ENCODE measurements around the gene SYNJ2. TPM values are rescaled to one million over a fixed set of nuclear protein-coding genes. Genes with fewer than 3 reads are reported as not detected.
A peak's percentile ranks its signal among the peaks of the same experiment; 100 is the strongest.

SYNJ2 gene
- total RNA-seq, 1 donor from 2014 or later = 14.2 TPM

DNA sequence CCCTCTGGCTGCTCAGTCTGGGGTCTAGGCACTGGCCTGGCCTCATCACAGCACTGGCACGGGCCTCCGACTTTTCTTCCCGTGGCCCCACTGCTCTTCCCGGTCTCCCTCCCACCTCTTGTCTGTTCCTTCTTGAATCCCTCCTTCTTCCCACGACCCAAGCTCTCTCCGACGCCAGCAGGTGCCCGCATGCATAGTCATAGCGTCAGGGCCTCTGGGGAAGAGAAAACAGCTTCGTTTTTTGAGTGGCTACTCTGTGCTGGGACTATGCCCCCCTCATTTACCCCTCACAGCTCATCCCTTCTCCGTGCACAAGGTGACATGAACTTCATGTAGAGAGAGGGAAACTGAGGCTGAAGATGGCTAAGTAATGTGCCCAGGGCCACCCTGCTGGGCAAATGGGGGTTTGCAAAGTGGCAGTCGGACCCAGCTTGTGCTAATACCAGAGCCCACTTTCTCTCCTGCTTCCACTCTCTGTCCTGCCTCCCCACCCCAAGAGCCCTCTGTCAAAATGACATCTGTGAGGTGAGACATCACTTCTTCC lies 59.2 kb downstream of the SYNJ2 start:
- DNase-seq (ENCODE audit: low read depth) = no peak

GRCh38 chr6:158041370-158041769 lies 59.7 kb downstream of the SYNJ2 start:
- DNase-seq (ENCODE audit: low read depth) = no peak

DNA sequence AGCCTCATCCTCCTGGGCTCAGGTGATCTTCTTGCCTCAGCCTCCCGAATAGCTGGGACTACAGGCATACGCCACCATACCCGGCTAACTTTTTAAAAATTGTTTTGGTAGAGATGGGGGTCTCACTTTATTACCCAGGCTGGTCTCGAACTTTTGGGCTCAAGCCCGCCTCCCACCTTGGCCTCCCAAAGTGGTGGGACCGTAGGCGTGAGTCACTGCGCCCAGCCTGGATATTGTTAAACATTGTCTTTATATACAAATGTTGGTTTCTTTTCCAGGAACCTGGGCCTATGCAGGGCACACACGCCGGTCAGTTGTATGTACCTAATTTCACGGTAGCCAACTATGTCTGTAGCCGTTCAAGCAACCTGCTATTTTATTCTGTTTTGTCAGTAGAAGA lies 60.1 kb downstream of the SYNJ2 start:
- DNase-seq (ENCODE audit: low read depth) = no peak

GRCh38 chr6:158042245-158042798 lies 60.7 kb downstream of the SYNJ2 start:
- DNase-seq (ENCODE audit: low read depth) = peak; percentile 68

DNA sequence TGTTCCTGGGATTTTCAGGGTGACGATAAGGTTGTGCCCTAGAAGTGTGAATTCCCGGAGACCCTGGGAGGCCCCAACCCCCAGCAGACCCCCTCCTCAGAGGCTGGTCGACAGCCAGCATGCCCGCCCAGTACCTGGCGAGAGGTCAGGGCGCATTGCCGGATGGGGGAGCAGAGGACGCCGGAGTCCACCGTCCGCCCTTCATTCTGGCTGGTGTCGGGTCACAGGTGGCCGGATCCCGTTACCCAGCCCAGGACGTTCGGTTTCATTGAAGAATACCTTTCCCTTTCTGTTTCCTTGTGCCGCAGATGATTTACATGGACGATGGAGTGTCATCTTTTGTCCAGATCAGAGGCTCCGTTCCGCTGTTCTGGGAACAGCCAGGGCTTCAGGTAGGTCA lies 61.3 kb downstream of the SYNJ2 start:
- no peak for DNase-seq (ENCODE audit: low read depth)

- DNase-seq (ENCODE audit: low read depth) = peak; percentile 89
Measured at GRCh38 chr6:158043586-158044524, 62.2 kb downstream of the SYNJ2 start.

- no peak for DNase-seq (ENCODE audit: low read depth)
Measured at GRCh38 chr6:158044525-158044888, 62.8 kb downstream of the SYNJ2 start.

DNA sequence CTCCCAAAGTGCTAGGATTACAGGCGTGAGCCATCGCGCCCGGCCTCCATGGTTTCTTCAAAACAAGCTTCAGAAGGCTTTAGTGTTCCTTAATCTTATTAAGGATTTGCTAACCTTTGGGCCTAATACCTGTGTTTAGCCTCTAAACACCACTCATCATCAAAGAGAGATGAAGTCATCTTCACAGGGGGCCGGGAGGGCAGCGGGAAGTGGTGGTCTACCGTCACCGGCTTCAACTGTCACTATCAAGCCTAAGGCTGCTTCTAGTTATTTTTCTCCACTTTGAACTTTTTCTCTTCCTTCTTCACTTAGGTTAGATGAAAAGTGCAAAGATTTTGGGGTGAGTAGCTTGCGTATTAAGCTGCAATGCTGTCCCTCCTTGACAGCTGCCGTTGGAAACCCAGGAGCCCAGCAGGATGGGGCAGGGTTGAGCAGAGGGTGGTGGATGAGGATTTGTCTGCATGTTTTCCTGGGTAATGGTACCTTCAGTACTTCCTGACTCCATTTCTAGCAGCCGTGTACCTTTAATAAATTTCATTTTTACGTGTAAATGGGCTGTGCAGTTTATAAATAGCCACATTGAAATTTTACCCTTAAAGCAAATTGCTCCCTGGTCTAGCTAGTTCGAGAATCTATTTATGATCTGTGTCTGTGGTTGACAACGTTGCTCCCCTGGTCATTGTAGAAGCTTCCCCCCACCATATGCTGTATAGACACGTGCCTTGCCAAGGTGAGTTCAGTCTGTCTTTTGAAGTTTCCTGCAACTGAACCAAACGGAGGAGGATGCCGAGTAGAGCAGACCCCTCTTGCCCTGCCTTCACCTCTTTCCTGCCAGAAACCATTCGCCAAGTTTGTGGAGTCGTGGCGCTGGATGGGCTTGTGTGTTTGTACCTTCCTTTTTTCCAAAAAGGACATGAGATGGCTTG lies 64.8 kb downstream of the SYNJ2 start:
- DNase-seq (ENCODE audit: low read depth) = peak; percentile 38

DNA sequence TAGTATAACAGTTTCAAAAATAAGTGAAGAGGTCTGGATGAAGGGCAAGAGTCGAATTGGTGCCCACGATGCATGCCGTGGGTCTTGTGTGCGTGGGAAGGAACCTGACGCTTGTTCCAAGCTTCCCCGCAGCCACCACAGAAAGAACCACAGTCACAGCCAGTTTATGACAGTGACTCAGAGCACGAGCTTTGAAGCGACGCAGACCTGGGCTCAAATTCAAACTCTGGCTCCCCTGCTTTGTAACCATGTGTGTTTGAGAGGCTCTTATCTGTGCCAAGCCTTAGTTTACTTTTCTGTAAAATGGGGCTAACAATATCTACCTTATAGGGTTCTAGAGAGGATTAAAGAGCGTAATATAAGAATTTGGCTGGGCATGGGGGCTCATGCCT lies 65.5 kb downstream of the SYNJ2 start:
- DNase-seq (ENCODE audit: low read depth) = peak; percentile 86

DNA sequence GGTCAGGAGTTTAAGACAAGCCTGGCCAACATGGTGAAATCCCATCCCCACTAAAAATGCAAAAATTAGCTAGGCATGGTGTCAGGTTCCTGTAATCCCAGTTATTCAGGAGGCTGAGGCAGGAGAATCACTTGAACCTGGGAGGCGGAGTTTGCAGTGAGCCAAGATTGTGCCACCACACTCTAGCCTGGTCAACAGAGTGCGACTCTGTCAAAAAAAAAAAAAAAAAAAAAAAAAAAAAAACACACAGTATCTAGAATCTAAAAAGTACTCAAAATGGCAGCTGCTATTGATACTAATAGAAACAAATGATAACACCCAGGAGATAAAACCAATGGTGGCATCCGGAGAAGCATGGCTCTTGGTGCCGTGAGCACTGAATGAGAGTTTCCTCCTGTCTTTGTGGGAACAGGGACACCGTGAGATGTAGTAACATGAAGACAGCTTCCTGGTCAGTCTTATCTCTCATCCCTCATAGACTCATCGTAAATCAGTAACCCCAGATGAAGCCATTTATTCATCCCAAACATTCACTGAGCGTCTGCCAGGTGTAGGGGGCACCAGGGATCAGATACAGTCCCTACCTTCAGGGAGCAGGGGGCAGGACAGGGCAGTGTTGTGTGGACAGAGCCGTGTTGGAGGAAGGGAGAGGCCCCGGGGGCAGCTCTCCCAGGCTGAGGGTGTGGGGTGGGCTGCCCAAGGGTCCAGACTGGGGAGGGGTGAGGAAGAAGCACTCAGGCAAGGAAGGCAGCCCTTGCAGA lies 66.1 kb downstream of the SYNJ2 start:
- no peak for DNase-seq (ENCODE audit: low read depth)

GRCh38 chr6:158048589-158048988 lies 66.9 kb downstream of the SYNJ2 start:
- peak; percentile 65 for DNase-seq (ENCODE audit: low read depth)

GRCh38 chr6:158049055-158050028 lies 67.7 kb downstream of the SYNJ2 start:
- no peak for DNase-seq (ENCODE audit: low read depth)

DNA sequence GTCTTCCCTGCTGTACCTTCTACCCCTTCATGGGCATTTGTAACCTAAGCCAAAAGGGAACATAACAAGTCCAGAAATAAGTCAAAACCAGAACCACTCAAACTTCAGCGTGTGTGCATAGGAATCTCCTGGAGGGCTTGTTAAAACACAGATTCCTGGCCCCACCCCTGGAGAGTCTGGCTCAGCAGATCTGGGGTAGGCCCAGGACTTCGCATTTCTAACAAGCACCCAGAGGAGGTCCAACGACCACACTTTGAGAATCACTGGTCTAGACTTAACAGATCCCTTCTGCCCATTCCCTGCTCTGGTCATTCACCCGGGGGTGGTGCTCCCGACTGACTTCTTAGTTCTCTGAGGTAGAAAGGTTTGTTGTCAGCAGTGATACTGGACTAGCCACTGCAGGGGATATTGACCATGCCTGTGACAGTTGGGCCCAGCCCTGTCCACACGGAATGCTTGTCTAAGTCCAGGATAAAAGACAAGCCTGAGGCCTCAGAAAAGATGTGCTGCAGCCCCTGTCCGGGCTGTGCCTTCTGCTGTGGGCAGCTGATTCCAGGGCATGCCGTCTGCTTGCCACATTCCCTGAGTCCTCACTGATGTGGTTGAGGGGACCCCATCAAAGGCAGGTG lies 68.6 kb downstream of the SYNJ2 start:
- DNase-seq (ENCODE audit: low read depth) = peak; percentile 45

GRCh38 chr6:158050955-158051354 lies 69.3 kb downstream of the SYNJ2 start:
- DNase-seq (ENCODE audit: low read depth) = peak; percentile 90

- no peak for DNase-seq (ENCODE audit: low read depth)
Measured at GRCh38 chr6:158051968-158052367, 70.3 kb downstream of the SYNJ2 start.

DNA sequence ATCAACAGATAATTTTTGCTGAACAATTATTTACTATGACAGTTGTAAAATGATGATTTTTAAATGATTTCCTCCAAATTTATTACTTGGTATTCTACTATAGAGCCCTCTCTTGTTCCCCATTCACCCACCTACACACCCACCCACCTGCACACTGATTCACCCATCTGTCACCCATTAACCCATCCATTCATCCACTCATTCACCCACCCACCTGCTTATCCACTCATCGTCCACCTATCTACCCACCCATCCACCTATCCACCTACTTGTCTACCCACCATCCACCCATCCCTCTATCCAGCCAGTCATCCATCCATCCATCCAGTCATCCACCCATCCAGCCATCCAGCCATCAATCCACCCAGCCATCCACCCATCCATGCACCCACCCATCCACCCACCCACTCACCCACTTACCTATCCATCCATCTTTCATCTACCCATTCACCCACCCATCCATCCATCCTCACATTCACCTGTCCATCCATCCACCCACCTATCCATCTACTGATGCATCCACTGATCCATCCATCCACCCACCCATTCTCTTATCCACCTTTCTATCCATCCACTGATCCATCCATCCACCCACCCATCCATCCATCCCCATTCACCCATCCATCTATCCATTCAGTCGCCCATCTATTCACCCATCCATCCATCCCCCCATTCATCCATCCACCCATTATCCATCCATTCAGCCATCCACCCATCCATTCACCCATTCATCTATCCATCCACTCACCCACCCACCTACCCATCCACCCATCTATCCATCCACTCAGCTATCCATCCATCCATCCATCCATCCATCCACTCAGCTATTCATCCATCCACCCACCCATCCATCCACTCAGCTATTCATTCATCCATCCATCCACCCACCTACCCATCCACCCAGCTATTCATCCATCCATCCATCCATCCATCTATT lies 72.0 kb downstream of the SYNJ2 start:
- DNase-seq (ENCODE audit: low read depth) = no peak

DNA sequence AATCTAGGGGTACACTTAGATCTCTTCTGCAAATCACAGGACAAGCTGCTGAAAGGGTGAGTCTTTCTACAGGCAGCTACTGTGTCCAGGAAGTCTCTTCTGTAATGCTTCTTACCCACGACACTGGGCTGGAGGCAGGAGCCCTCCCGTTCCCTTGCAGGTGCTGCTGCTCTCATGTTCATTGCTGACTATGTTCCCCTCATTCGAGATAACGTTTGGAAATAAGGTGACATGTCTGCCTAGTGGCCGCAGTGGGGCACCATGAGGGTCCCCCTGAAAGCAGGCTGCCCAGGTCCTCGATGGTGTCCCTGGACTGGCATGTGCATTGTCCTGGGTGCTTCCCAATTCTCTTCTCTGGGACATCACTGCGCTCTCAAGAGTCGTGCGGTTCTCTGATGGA lies 74.7 kb downstream of the SYNJ2 start:
- DNase-seq (ENCODE audit: low read depth) = no peak

GRCh38 chr6:158056804-158057203 lies 75.1 kb downstream of the SYNJ2 start:
- no peak for DNase-seq (ENCODE audit: low read depth)

All from myocyte (in vitro differentiated cells).